Activated T-helper 9 cell treated with anti-CD3 and anti-CD28 coated beads, Interleukin-2, amount 50 U/mL, for 16 hours (primary cell): ENCODE measurements around the gene CCDC69.
A peak's percentile ranks its signal among the peaks of the same experiment; 100 is the strongest.
"Not testable (repeated sequence)": the region's sequence is repeated elsewhere in the genome, so short reads cannot be mapped to it uniquely, and the experiment has no call there.

ENCODE experiments used
- DNase-seq: peaks from one replicate; pipeline ENCODE4 v3.0.0-alpha.2; 2020; ENCODE audit warnings: low read depth

The CCDC69 gene

GRCh38 chr5:151223447-151224264 is at the start of gene CCDC69:
Gene CCDC69 (minus strand): TSS chr5:151224092. CDS start chr5:151223970, 122 bp downstream.
- peak; percentile 42 for DNase-seq

- DNase-seq = no peak
These were observed 47.4 kb upstream of the CCDC69 start for GRCh38 chr5:151271336-151271735.

GRCh38 chr5:151270599-151270998 is 46.7 kb upstream of the CCDC69 start:
- DNase-seq = no peak

- no peak for DNase-seq
These were observed 43.8 kb upstream of the CCDC69 start for GRCh38 chr5:151267491-151268260.

- no peak for DNase-seq
These were observed 40.2 kb upstream of the CCDC69 start for GRCh38 chr5:151264113-151264512.

- no peak for DNase-seq
These were observed 38.6 kb upstream of the CCDC69 start for GRCh38 chr5:151262532-151262931.

- DNase-seq = no peak
These were observed 36.0 kb upstream of the CCDC69 start for GRCh38 chr5:151259931-151260330.

- no peak for DNase-seq
These were observed 34.9 kb upstream of the CCDC69 start for GRCh38 chr5:151258816-151259215.

- no peak for DNase-seq
These were observed 34.3 kb upstream of the CCDC69 start for GRCh38 chr5:151258201-151258611.

GRCh38 chr5:151257731-151258181 is 33.9 kb upstream of the CCDC69 start:
- no peak for DNase-seq

GRCh38 chr5:151255621-151256286 is 31.9 kb upstream of the CCDC69 start:
- DNase-seq = no peak

- not testable (repeated sequence) for DNase-seq
These were observed 31.1 kb upstream of the CCDC69 start for GRCh38 chr5:151254990-151255389.

GRCh38 chr5:151254556-151254955 is 30.7 kb upstream of the CCDC69 start:
- no peak for DNase-seq

GRCh38 chr5:151253605-151253950 is 29.7 kb upstream of the CCDC69 start:
- no peak for DNase-seq

- peak; percentile 98 for DNase-seq
These were observed 29.1 kb upstream of the CCDC69 start, which contains the start of gene GM2A for GRCh38 chr5:151252762-151253604. Gene GM2A (plus strand): TSS chr5:151253185. CDS start chr5:151253217, 32 bp downstream.

GRCh38 chr5:151251621-151252020 is 27.7 kb upstream of the CCDC69 start:
- no peak for DNase-seq

- DNase-seq = no peak
These were observed 27.2 kb upstream of the CCDC69 start for GRCh38 chr5:151251001-151251551.

- no peak for DNase-seq
These were observed 26.6 kb upstream of the CCDC69 start for GRCh38 chr5:151250346-151251000.

- no peak for DNase-seq
These were observed 25.4 kb upstream of the CCDC69 start for GRCh38 chr5:151249281-151249680.

GRCh38 chr5:151248651-151249050 is 24.8 kb upstream of the CCDC69 start:
- no peak for DNase-seq
